GM19372 (cell line): ENCODE data around the gene FNDC1.
A peak's percentile ranks its signal among the peaks of the same experiment; 100 is the strongest.

Source experiments
- ATAC-seq: cut with Tn5 transposase; IDR thresholded peaks from one replicate; pipeline ENCODE4 v1.9.1; 2021; ENCODE audit warnings: mild to moderate bottlenecking, low read depth, moderate library complexity; ENCODE audit not compliant: unreplicated experiment

FNDC1 gene

DNA sequence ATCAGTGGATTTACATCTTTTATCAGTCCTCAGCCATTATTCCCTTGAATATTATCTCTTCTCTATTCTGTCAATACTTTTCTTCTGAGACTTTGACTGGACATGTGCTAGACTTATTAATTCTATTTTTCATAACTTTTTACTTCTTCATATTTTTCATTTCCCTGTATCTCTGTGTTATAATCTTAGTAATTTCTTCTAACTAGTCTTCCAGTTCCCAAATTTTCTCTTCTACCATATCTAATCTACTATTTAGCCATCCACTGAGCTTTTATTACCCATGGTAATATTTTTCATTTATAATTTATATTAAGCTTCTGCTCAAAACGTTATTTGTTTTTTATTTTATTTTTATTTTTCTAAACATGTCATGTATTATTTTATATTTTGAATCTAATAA lies 13.1 kb upstream of the FNDC1 start:
- ATAC-seq: no peak

DNA sequence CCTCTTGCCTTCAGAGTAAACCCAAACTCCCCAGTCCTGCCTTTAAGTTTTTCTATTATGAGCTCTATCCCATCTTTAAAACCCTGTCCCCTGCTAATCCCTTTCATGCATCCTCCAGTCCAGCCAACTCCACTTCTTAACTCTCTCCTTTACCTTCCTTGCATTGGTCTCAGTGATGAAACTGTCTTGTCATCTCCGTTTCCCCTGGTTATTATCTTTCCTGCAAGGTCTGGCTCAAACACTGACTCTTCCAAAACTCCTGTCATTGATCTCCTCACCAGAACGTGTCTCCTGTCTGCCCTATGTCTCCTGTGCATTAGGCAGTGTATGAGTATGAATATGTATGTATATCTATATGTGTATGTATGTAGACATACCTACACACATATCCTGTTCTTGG lies 11.8 kb upstream of the FNDC1 start:
- ATAC-seq: no peak

DNA sequence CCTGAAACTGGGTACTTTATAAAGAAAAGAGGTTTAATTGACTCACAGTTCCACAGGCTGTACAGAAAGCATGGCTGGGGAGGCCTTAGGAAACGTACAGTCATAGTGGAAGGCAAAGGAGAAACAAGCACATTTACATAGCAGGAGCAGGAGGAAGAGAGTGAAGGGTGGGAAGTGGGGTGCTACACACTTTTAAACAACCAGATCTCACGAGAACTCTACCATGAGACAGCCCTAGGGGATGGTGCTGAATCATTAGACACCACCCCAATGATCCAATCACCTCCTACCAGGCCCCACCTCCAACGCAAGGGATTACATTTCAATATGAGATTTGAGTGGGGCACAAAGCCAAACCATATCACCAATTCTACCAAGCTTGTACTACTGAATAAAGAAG lies 7.4 kb upstream of the FNDC1 start:
- no peak for ATAC-seq

DNA sequence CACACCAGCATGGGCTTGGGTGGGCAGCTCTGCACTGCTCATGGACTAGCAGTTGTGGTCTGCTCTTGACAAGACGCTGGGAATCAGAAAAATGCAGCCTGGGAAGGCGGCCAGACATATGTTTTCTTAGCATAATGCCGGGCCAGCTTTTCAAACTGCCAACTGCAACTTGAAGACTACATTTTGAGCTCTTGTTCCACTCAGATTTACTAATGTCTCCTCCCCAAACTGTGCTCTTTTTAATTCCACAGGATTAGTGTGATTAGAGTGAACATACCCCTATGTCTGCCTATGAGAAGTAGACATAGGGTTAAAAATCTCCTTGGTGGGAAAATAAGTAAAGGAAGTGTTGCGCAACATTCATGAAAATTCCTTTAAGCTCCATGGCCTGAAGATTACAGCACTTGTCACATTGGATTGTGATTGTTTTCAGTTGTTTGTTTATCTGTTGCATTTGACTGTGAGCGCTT lies 5.3 kb upstream of the FNDC1 start:
- no peak for ATAC-seq

DNA sequence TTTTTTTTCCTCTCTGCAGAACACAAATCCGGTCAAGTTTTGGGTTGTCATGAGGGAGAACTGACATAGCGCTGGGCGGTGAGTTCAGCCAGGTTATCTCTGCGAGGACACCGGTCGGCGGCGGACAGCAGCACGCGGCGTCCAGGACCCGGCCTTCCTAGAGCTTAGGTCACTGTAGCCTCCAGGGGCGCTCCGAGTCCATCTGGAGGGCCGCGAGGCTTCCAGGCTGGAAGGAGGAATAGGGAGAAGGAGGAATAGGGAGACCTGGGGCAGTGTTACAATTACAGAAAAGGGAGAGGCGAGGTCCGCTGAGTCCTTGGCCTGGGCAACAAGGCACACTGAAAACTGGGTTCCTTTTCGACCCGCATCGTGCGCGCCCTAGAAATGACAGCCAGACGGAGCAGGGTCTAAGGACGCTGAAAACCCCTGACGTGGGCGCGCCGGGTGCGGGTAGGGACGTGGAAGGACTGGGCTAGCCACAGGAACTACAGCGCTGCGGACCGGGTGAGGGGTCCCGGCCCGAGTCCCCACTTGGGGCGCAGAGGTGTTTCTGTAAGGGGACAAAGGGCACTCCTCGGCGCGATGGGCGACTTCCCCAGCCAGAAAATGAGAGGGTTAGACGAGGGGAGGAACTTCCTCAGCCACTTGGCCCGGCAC lies 536 bp upstream of the FNDC1 start:
- no peak for ATAC-seq

DNA sequence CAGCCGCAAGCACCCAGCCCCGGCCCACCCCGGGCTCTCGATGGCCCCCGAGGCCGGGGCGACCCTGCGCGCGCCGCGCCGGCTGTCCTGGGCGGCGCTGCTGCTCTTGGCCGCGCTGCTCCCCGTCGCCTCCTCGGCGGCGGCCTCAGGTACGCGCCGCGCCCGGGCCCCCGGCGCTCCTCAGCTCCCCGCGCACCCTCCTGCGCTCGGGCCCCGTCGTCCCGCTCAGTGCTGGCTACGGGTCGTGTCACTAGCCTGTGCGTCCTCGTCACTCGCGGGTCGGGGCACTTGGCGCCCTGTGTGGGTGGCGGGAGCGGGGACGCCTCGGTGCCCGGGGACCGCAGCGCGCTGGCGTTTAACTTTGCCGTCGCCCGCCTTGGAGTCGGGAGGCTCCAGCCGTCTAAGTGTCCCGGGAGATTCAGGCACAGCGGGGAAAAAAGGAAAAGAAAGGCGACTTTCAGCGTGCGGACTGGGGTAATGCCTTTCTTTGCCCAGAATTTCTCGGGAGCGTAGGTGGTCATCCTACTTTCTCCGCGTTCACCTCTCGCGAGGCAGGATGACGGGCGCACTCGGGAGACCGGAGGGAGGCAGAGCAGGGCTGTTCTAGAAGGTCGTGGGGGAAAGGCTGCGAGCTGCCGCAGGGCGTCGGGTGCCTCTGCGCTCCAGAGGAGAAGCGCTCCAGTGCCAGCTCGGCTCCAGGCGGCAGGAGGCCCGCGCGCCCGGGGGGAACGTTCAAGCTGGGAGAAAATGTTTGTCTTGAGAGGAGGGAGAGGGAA lies 545 bp downstream of the FNDC1 start:
- ATAC-seq: no peak

DNA sequence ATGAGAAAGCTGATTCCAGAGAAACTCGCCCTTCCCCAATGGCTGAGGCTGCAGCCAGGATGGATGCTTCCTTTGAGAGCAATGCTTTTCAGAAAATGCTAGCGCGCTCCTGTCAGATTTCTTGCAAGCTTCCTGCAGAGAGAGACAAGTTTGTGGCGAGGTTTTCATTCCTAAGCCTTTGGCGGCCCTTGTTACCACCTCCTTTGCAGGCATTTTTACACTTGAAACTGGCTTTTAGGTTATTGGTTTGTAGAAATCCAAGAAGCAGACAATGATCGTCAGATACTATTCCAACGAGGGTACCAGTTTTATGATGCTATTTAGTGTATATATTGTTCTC lies 1.1 kb downstream of the FNDC1 start:
- no peak for ATAC-seq

DNA sequence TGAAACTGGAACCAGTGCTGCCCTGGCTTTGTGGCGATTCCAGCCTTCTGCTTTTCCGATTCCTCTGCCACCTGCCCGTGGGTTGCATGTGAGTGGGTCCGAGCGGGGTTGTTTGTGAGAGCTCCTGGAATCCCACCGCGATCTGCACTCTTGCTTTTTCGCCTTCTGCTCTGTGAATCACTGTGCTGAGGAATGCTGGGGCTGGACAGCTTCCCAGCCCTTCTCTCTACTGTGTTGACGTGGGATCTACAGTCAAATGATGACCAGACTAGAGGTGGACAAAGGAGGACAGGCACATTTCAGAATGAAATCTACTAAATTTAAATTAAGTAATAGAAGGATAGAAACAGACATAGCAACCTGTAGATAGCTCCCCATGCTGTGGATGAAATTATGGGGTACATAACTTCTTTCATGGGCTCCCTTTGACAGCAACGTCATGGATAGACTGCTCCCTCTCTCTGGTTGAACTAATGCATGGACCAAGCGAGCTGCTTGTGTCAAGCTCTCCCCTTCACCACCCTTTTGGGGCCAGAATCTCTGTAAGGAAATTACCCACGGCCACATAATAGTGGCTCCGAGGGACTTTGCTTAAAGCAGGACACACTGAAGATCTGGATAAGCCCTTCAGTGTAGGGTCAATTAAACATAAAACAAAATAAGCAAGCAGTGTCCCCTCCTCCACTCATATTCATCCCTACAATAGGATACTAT lies 2.0 kb downstream of the FNDC1 start:
- no peak for ATAC-seq

DNA sequence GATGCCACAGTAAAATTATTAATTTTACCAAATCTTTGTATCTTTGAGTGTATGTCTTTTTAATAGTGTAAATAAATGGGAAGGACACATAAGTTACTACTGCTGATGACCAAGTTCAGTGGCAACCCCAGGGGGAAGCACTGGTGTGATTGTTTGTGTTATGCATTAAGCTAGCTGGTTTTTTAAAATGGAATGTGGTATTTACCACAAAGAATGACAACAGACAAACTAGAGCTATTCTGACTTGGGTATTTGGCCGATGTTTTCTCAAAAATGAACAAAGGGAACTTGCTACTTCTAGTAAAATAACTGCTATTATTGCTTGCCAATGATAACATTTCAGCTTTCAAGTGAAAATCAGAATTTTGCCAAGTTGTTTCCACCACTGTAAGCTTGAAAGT lies 2.9 kb downstream of the FNDC1 start:
- no peak for ATAC-seq

DNA sequence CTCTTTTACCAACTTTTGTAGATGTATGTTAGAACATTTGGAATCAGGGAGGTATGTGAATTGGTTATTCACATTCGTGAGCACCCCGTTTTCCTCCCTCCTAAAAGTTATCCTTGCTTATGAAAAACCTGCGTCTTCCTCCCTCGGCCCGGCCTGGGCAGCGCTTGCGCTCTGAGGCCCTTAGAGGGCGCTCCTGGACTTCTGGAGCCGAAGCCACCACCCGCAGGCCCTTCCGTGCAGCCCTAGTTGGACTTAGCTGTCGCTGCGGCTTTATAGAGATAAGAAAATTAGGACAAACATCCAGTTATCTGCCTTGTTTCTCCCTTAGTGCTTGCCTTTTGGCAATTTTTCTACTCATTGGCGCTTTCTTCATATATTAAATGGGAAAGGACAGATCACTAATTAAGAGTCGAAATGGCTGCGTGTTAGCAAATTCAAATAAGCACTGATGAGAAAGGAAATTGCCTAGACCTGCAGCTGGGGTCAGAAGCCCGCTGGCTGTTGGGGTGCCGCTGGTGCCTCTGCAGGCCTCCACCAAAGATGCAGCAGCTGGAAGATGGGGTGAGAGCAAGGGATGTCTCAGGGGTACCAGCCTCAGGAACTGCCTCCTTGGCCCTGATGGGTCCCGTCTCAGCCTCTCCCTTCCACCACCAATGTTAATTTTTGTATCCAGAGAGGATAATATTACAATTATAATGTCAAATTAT lies 5.2 kb downstream of the FNDC1 start:
- ATAC-seq: peak; percentile 81

DNA sequence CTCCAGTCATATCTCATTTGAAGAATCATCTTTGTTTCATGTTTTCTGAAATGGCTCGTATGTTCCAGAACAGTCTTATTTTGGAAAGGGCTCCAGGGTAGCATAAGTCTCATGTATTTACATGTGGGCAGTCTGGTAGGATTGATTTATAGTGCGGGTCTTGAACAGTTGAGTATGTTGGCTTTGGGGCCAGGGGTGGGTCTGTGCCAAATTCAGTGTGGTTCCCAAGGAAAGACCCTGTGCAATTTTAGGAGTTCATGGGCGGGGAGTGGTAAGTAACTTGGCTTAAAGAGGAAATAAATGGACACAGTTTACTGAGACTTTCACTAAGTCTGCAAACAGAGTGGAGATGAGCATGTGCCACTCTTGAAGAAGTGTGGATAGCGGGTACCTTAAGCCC lies 7.7 kb downstream of the FNDC1 start:
- no peak for ATAC-seq

DNA sequence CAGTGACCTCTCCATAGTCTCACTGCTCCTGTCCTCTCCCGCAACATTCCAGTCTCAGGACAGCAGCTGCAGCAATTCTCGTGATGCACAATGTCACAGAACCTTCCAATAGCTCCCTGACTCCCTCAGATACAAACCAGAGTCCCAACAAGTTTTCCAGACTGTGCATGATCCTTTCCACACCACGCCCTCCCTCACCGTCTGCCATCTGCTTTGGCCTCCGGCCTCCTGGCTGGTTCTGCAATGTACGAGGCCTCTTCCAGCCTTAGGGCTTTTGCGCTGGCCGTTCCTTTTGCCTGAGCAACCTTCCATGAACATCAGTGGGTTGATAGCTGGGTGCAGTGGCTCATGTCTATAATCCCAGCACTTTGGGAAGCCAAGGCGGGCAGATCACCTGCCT lies 9.6 kb downstream of the FNDC1 start:
- ATAC-seq: no peak

DNA sequence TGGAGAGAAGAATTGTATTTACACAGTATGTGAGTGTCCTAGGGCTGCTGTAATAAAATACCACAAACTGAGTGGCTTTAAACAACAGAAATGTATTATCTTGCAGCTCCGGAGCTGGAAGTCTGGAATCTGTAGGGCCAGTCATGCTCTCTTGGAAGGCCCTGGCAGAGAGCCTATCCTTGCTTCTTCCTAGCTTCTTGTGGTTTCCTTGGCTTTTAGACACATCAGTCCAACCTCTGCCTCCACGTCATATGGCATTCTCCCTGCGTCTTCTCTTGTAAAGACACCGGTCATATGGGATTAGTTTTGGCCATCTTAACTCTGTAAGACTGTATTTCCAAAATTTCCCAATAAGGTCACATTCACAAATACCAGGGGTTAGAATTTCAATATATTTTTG lies 10.8 kb downstream of the FNDC1 start:
- ATAC-seq: no peak

DNA sequence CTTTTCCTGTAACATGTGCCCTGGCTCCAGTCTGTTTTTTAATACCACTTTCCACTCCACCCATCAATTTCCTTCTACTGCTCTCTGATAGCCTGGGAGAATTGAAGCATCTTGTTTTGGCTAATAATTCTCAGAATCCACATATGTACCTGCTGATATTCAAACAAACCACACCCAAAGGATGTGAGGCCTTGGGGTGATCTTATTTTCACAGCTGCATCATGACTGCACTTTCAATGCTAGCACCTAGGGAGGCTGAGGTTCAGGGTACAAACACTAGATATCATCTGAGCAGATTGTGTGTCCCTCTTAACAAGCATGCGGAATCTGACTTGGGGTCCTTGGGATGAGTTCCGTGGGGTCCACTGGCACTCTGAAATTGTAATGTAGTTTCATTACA lies 12.7 kb downstream of the FNDC1 start:
- no peak for ATAC-seq

DNA sequence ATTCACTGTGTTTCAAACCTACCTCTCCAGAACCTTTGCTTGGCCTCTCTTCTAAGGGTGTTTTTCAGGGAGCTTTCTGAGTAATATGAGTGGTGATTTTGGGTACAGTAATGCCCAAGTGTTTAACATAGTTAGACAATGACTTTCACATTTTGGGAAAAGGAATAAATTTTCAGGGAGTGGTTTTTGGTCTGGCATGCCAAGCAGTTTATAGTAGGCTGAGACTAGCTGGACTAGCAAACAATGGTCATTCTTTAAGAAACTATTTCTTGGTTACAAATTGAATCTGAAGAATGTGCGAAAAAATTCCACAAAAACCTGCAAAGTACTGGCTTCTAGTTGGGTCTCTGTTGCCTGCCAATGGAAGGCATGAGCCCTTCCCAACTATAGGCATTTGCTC lies 15.4 kb downstream of the FNDC1 start:
- no peak for ATAC-seq

DNA sequence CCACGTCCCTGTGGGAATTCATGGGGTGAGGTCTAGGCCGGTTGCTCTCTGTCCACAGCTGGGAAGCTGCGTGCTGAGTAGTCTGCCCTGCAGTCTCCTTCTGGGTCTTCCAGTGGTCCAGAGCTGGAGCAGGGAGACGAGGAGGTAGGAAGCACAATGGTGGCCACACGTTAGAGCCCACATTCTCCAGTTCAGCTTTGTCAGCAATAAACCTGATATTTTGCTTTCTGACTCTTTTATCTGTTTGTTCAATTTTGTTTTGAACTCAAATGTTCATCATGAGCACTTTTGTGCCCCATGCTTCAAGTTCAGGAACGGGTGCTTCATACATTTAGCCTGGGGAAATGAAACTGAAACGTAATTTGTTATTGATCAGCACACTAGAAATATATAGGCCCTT lies 21.3 kb downstream of the FNDC1 start:
- no peak for ATAC-seq

DNA sequence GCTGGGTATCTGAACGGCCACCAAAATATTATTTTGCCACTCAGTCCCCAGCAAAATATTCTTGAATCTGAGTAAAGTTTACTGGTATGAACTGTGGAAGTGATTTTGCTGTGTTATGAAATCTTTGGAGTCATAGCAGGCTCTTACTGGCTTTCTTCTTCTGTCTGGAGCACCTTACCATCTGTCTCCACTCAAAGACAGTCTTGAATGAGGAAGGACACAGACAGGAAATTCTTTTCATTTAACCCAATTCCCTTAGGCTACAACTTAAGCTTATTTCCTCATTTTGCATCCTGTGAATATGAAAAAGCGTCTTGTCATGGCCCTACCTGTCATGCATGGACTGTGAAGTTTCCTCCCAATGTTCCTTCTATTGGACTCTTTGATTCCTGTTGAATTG lies 24.7 kb downstream of the FNDC1 start:
- no peak for ATAC-seq

DNA sequence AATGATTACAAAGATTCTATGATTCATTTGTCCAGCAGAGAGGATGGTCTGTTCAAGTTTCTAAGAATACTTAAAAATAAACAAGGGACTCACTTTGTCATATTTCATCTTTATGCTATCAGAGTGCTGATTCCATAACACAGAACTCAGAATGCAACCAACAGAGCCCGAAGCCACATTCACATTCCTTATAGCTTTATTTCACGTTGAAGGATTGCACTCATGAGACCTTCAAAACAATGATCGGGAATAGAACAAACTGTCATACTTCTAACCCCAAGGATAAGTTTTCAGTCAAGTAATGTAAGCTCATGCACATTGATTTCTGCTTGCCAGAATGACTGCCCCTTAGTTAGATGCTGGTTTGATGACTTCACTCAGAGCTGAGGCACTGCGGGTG lies 25.2 kb downstream of the FNDC1 start:
- ATAC-seq: no peak

DNA sequence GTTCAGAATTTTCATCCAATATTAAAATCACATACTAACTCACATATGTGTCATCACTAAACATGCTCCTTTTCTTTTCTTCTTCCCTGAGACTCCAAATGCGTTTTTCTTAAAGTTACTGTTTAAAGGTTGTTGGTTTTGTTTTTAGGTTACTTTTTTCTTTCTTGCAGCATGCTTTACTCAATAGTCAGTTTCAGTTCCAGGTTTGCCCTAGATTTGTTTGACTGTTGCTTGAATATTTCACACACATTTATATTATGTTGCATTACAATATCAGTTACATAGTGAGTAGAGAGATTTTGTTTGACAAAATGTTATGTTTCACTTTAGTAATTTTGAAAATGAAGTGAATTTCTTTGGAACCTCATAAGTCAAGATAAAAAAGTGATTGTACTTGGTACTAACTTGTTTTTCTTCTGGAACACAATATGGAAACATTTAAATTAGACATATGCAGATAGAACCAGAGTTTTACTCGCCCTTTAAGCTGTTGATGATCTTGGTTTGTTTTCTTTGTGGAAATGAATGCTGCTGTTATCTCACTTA lies 27.3 kb downstream of the FNDC1 start:
- ATAC-seq: no peak

DNA sequence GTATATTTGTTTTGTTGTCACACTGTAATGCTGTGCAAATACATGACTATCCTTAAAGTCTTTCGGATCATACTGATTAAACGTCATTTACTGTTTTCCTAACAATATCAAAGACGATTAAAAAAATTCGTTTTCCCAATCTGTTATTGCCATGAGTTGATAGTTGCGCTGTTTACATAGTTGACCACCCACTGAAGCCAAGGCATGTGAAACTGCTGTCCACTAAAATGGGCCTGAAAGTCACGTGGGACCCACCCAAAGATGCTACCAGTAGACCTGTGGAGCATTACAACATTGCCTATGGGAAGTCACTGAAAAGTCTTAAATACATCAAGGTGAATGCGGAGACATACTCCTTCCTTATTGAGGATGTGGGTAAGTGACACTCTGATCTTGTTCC lies 28.1 kb downstream of the FNDC1 start:
- ATAC-seq: no peak

DNA sequence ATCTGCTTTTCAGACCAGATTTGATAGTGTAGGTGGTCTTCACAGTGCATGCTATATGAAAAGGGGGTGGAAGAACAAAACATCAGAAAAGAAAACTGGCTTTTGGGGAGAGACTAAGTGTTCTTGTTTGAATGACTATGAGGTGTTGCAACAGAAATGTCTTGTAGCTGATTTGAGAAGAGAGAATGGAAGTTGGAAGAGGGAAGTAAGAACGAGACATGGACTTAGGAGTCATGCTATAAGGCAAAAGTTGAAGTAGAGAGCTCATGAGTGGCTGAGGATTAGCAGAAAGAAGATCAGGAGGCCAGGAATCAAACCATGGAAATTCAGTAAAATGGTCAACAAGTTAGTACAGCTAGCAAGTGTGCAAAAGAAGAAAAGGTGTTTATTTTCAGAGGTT lies 32.1 kb downstream of the FNDC1 start:
- ATAC-seq: no peak
